Aorta (tissue), 5 donors: ENCODE measurements around the gene ASTE1. TPM values are rescaled to one million over a fixed set of nuclear protein-coding genes. Genes with fewer than 3 reads are reported as not detected.

Source experiments
- ATAC-seq: fragments of 200-7000 bp; cut with Tn5 transposase; one replicate; pipeline ENCODE4 v1.9.1; 2022; ENCODE audit warnings: moderate library complexity; ENCODE audit not compliant: low FRiP score
- DNase-seq, 2 donors: peaks; one replicate each; pipeline ENCODE4 v3.0.0-alpha.2; 2020
- H3K27ac ChIP-seq, 2 donors: one replicate each; pipeline ENCODE4 v1.5.1; 2013; ENCODE audit warnings: low read length in 2 of 2, mild to moderate bottlenecking in 2 of 2, moderate library complexity in 2 of 2, control low read depth in 1 of 2, inconsistent platforms in 1 of 2, low read depth in 1 of 2
- H3K27me3 ChIP-seq, 2 donors: one replicate each; pipeline ENCODE4 v1.6.1; 2013; ENCODE audit warnings: control low read depth in 1 of 2, low read length in 1 of 2, mild to moderate bottlenecking in 1 of 2, moderate library complexity in 1 of 2; ENCODE audit not compliant: insufficient read depth in 2 of 2, control insufficient read depth in 1 of 2
- H3K36me3 ChIP-seq, 2 donors: one replicate each; pipeline ENCODE4 v1.6.1; 2013; ENCODE audit warnings: control low read depth in 1 of 2, low read length in 1 of 2, mild to moderate bottlenecking in 1 of 2; ENCODE audit not compliant: insufficient read depth in 2 of 2, control insufficient read depth in 1 of 2
- H3K4me1 ChIP-seq, 2 donors: one replicate each; pipeline ENCODE4 v1.6.1; 2013; ENCODE audit warnings: low read length in 2 of 2, control low read depth in 1 of 2, mild to moderate bottlenecking in 1 of 2, moderate library complexity in 1 of 2; ENCODE audit not compliant: insufficient read depth in 2 of 2, control insufficient read depth in 1 of 2
- H3K4me3 ChIP-seq, 2 donors: one replicate each; pipeline ENCODE4 v1.5.1; 2013; ENCODE audit warnings: low read length in 2 of 2, control low read depth in 1 of 2, mild to moderate bottlenecking in 1 of 2
- H3K9me3 ChIP-seq: one replicate; pipeline ENCODE4 v1.6.1; 2013; ENCODE audit warnings: mild to moderate bottlenecking, low read length; ENCODE audit not compliant: control insufficient read depth
- WGBS, 2 donors: extraction: QIAGEN DNeasy Blood & Tissue Kit; methylation state at CpG; one replicate each; pipeline ENCODE4 v1.1.7; 2013; 5-methylcytosine and 5-hydroxymethylcytosine counted together
- intact Hi-C, 2 donors: fragments of 100-400 bp; cut with DNase I; formaldehyde crosslinking; loops; one replicate each; pipeline versions ENCODE4 v1.14.2 to v1.15.0; 2022
- polyA plus RNA-seq, 2 donors: library from polyadenylated mRNA; stranded (reverse); fragments of 200-250 nt; gene quantifications; one replicate each; pipeline ENCODE4 v1.2.3, GENCODE V29; 2013
- total RNA-seq, 2 donors: library from RNA; stranded (reverse); fragmentation: NEBNext Ultra II Directional; extraction: Animal tissue kit (Norgen Biotek cat#: 25700); gene quantifications; one replicate each; pipeline ENCODE4 v1.2.1, GENCODE V29; 2021
- donor health status: healthy with polysubstance abuse.
- donor health status: Bipolar disorder and iron deficiency.
- donor health status: DM: no; HTN: no; CAD: no.
- donor health status: DM: no; HTN: no; CAD: no.
- donor health status: DM: yes; HTN: yes; CAD: no.

The ASTE1 gene
- total and polyA plus RNA-seq, 4 donors = 1.6 to 8.0 (median 3.8) TPM

GRCh38 chr3:131028844-131029243, 2.2 kb upstream of the ASTE1 start:
- H3K9me3 ChIP-seq = no peaks in the 10 kb centered on the region
- DNase-seq = no peak
- H3K4me1 ChIP-seq = peaks cover 0 to 6% of the 10 kb centered on the region in 2 donors
- 91% methylated on average over 3 of the region's 3 CpGs for WGBS, 2 donors
- intact Hi-C loops = loop anchor here in 1 of 2 donors (10.0 kb wide), 1 partner anchor 134 kb away; the partner anchor contains the start of gene ATP2C1
- no peaks in the 10 kb centered on the region for H3K27me3 ChIP-seq
- no peak overlapping the region for H3K27ac ChIP-seq
- H3K4me3 ChIP-seq = no peak overlapping the region
- no peak for ATAC-seq
- peaks cover 0 to 2% of the 10 kb centered on the region in 2 donors for H3K36me3 ChIP-seq

DNA sequence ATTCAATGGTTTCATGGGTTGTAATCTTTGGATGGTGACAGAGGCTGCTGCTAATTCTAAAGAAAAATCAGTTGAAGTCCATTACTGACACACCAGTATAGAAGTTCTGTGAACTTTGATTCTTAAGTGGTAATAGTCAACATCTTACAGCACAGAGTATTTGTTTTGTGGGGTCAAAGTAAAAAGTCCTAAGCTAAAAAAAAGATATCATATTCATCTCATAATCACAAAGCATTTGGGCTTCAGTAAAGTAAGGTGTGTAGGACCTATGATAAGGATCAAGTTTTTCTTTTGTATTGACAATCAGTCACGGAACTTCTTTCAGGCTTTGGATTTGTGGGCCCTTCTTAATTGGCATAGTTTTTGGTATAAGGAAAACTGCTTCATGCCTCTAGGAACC, 1.1 kb downstream of the ASTE1 start:
- peak overlapping the region; percentile 69 to 83 for H3K4me3 ChIP-seq
- H3K27ac ChIP-seq = no peak overlapping the region
- peaks cover 4 to 6% of the 10 kb centered on the region in 2 donors for H3K4me1 ChIP-seq
- H3K27me3 ChIP-seq = no peaks in the 10 kb centered on the region
- intact Hi-C loops = loop anchor here in 1 of 2 donors (10.0 kb wide), 1 partner anchor 131 kb away; the partner anchor contains the start of gene ATP2C1
- peaks cover 0 to 2% of the 10 kb centered on the region in 2 donors for H3K36me3 ChIP-seq
- H3K9me3 ChIP-seq = no peaks in the 10 kb centered on the region
- 91 to 94% methylated on average over 1 of the region's 1 CpG for WGBS, 2 donors
- ATAC-seq (no peak), DNase-seq (no peak)

DNA sequence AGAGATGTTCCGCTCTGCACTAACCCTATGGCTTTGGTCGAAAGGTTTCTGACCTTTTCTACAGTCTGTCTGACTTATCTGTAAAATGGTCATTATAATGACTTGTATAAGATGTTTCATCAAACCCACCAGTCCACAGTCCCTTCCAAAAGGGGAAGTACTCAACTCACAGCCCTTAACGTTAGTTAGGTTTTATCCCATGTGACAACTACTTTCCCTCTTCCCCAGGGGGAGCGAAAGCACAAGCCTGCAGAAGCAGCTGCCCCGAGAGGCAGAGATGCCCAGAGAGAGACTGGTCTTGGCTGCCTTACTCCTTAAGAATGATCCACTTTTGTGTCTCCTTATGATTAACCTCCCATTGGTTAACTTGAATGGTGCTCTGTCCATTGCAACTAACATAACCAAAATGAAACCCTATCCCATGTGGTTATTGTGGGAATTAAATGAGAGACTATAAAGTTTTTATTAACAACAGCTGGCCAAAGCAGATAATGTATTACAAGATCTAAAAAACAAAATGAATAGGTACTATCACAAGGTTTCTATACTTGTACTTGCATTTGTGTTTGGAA, 6.4 kb downstream of the ASTE1 start:
- H3K27ac ChIP-seq = no peak overlapping the region
- WGBS, 2 donors = 68 to 71% methylated on average over 5 of the region's 5 CpGs
- intact Hi-C loops = loop anchor here in 1 of 2 donors (10.0 kb wide), 1 partner anchor 125 kb away; the partner anchor contains the start of gene ATP2C1
- no peaks in the 10 kb centered on the region for H3K9me3 ChIP-seq
- H3K36me3 ChIP-seq = peaks cover 0 to 8% of the 10 kb centered on the region in 2 donors
- no peaks in the 10 kb centered on the region for H3K27me3 ChIP-seq
- no peak overlapping the region for H3K4me3 ChIP-seq
- peaks cover 6 to 7% of the 10 kb centered on the region in 2 donors for H3K4me1 ChIP-seq
- no peak for DNase-seq
- ATAC-seq = no peak

DNA sequence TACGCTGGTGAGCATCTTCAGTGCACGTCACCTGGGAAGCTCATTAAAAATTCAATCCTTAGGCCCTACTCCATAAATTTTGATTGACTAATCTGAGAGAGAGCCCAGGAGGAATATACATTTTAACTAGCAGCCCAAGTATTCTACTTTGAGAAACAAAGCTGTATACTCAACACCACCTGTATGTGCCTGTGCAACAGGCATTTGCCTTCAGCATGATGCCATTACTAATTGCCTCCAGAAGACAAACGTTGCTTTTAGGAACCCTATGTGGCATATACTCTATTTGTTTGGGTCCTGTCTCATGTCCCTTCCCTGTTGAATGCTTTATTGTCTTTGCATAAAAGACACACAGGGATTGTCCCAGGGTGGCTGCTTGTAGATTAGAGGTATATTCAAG, 7.7 kb downstream of the ASTE1 start:
- 79 to 84% methylated on average over 3 of the region's 3 CpGs for WGBS, 2 donors
- intact Hi-C loops = no loop called here
- H3K36me3 ChIP-seq = peaks cover 0 to 7% of the 10 kb centered on the region in 2 donors

GRCh38 chr3:131009698-131010097, 16.9 kb downstream of the ASTE1 start:
- intact Hi-C loops = no loop called here
- 95 to 98% methylated on average over 1 of the region's 1 CpG for WGBS, 2 donors
- DNase-seq = no peak

More for the DNA sequence above, 7.7 kb downstream of the ASTE1 start:
- H3K27ac ChIP-seq = no peak overlapping the region
- ATAC-seq = no peak
- H3K4me3 ChIP-seq = no peak overlapping the region
- no peaks in the 10 kb centered on the region for H3K9me3 ChIP-seq
- DNase-seq = no peak
- H3K4me1 ChIP-seq = peaks cover 3 to 7% of the 10 kb centered on the region in 2 donors
- no peaks in the 10 kb centered on the region for H3K27me3 ChIP-seq

DNA sequence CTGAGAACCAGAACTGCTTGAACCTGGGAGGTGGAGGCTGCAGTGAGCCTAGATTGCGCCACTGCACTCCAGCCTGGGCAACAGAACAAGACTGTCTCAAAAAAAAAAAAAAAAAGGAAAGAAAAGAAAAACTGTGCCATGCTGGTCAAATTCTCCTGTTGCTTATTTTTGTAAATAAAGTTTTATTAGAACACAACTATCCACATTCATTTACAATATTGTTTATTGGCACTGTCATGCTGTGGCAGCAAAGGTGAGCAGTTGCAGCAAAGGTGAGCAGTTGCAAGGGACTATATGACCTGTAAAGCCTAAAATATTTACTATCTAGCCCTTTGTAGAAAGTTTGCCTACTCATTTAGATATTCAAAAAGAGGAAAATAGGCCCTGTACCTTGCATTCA, 18.3 kb downstream of the ASTE1 start:
- Histone ChIP-seq H3K27me3 (no peaks in the 10 kb centered on the region), H3K4me1 (no peaks in the 10 kb centered on the region), H3K9me3 (no peaks in the 10 kb centered on the region), H3K27ac (no peak overlapping the region), H3K36me3 (peaks cover 0 to 4% of the 10 kb centered on the region in 2 donors), H3K4me3 (no peak overlapping the region)
- WGBS, 2 donors = 95 to 100% methylated on average over 1 of the region's 1 CpG
- ATAC-seq (no peak), DNase-seq (no peak)
- intact Hi-C loops = no loop called here

More at GRCh38 chr3:131009698-131010097, 16.9 kb downstream of the ASTE1 start:
- ATAC-seq = no peak
- H3K27me3 ChIP-seq = no peaks in the 10 kb centered on the region
- peaks cover 0 to 4% of the 10 kb centered on the region in 2 donors for H3K36me3 ChIP-seq
- no peaks in the 10 kb centered on the region for H3K4me1 ChIP-seq
- no peaks in the 10 kb centered on the region for H3K9me3 ChIP-seq
- H3K4me3 ChIP-seq = no peak overlapping the region
- H3K27ac ChIP-seq = no peak overlapping the region

DNA sequence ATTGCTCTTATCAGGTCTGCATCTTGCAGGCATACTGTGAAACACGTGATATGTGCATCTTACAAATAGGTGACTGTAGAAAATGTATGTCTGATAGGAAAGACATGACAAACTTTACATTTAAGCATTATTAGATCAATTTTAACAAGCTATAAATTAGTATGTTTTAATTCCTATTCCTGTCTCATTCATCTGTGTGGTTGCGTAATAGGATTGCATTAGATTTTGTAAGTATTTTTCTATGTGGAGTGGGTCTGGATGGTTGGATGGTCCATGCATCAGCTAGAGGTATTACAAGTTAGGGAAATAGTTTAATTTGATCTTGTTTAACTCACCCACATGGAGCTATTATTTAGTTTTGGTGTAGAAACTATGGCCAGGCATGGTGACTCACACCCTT, 18.8 kb downstream of the ASTE1 start:
- peaks cover 0 to 4% of the 10 kb centered on the region in 2 donors for H3K36me3 ChIP-seq
- ATAC-seq (no peak), DNase-seq (no peak)
- intact Hi-C loops = no loop called here
- no peaks in the 10 kb centered on the region for H3K9me3 ChIP-seq
- no peaks in the 10 kb centered on the region for H3K27me3 ChIP-seq
- H3K4me3 ChIP-seq = no peak overlapping the region
- no peak overlapping the region for H3K27ac ChIP-seq
- H3K4me1 ChIP-seq = no peaks in the 10 kb centered on the region
- 95 to 96% methylated on average over 2 of the region's 2 CpGs for WGBS, 2 donors

GRCh38 chr3:131007256-131007655, 19.4 kb downstream of the ASTE1 start:
- Histone ChIP-seq H3K9me3 (no peaks in the 10 kb centered on the region), H3K27ac (no peak overlapping the region), H3K4me3 (no peak overlapping the region), H3K36me3 (peaks cover 0 to 4% of the 10 kb centered on the region in 2 donors), H3K27me3 (no peaks in the 10 kb centered on the region), H3K4me1 (no peaks in the 10 kb centered on the region)
- intact Hi-C loops = no loop called here
- no peak for ATAC-seq
- no peak for DNase-seq
- WGBS, 2 donors = 96 to 100% methylated on average over 2 of the region's 2 CpGs

- WGBS, 2 donors = 94 to 98% methylated on average over 1 of the region's 1 CpG
- ATAC-seq = no peak
- Histone ChIP-seq H3K4me1 (no peaks in the 10 kb centered on the region), H3K36me3 (peaks cover 0 to 2% of the 10 kb centered on the region in 2 donors), H3K9me3 (no peaks in the 10 kb centered on the region), H3K27me3 (no peaks in the 10 kb centered on the region), H3K4me3 (no peak overlapping the region), H3K27ac (no peak overlapping the region)
- intact Hi-C loops = no loop called here
- no peak for DNase-seq
Observed at GRCh38 chr3:131004603-131005002, 22.0 kb downstream of the ASTE1 start.
